Vagina (tissue), 2 donors: ENCODE results near the gene RALGDS.

Experiments used
- CTCF ChIP-seq, 3 experiments: fragments of 450-650 bp in 2 of 3; fragments of 200-600 bp in 1 of 3; sonication (generic) in 1 of 3; IDR thresholded peaks; one replicate each; pipeline ENCODE4 v1.5.1; 2017 to 2019; ENCODE audit warnings: antibody characterized with exemption in 3 of 3, mild to moderate bottlenecking in 2 of 3, moderate library complexity in 2 of 3
- POLR2A ChIP-seq, 2 donors: fragments of 450-650 bp; IDR thresholded peaks; one replicate each; pipeline ENCODE4 v1.6.1; 2017; ENCODE audit warnings: antibody characterized with exemption in 2 of 2, mild to moderate bottlenecking in 2 of 2, moderate library complexity in 2 of 2
- POLR2AphosphoS5 ChIP-seq, 2 donors: sonication (generic); formaldehyde crosslinking; IDR thresholded peaks; one replicate each; pipeline ENCODE4 v1.9.0; 2017; ENCODE audit warnings: antibody characterized with exemption in 2 of 2, mild to moderate bottlenecking in 2 of 2, low read depth in 1 of 2; ENCODE audit not compliant: insufficient read depth in 1 of 2

- no peak for TF ChIP-seq CTCF (IDR thresholded peaks at IDR 0.05)
- no peak for TF ChIP-seq POLR2A (IDR thresholded peaks at IDR 0.05)
- peak in 1 of 2 donors; percentile 65 for TF ChIP-seq POLR2AphosphoS5 (IDR thresholded peaks at IDR 0.05; ENCODE audit: insufficient read depth in 1 of 2, low read depth in 1 of 2)
These were observed 14.2 kb upstream of the RALGDS start for GRCh38 chr9:133135146-133135745.
